GM19035 (cell line): ENCODE data around the gene DUOX1.
"Not testable (repeated sequence)": the region's sequence is repeated elsewhere in the genome, so short reads cannot be mapped to it uniquely, and the experiment has no call there.

Experiments used
- ATAC-seq: cut with Tn5 transposase; IDR thresholded peaks from one replicate; pipeline ENCODE4 v1.9.1; 2021; ENCODE audit not compliant: unreplicated experiment

Gene DUOX1

GRCh38 chr15:45120081-45120972 lies 9.5 kb upstream of the DUOX1 start:
- ATAC-seq: no peak

- no peak for ATAC-seq
These were observed 8.8 kb upstream of the DUOX1 start for GRCh38 chr15:45121020-45121419.

- no peak for ATAC-seq
These were observed 7.9 kb upstream of the DUOX1 start for GRCh38 chr15:45121706-45122417.

- ATAC-seq: no peak
These were observed 7.1 kb upstream of the DUOX1 start for GRCh38 chr15:45122719-45123118.

GRCh38 chr15:45123397-45123796 lies 6.4 kb upstream of the DUOX1 start:
- ATAC-seq: no peak

- ATAC-seq: no peak
These were observed 3.1 kb upstream of the DUOX1 start for GRCh38 chr15:45126535-45127158.

- ATAC-seq: no peak
These were observed 689 bp upstream of the DUOX1 start for GRCh38 chr15:45128971-45129639.

- no peak for ATAC-seq
These were observed 652 bp downstream of the DUOX1 start for GRCh38 chr15:45130291-45131000.

GRCh38 chr15:45131510-45131909 lies 1.7 kb downstream of the DUOX1 start:
- ATAC-seq: no peak

- no peak for ATAC-seq
These were observed 3.2 kb downstream of the DUOX1 start for GRCh38 chr15:45132844-45133560.

- no peak for ATAC-seq
These were observed 3.7 kb downstream of the DUOX1 start for GRCh38 chr15:45133561-45133920.

- no peak for ATAC-seq
These were observed 4.3 kb downstream of the DUOX1 start for GRCh38 chr15:45134046-45134445.

- no peak for ATAC-seq
These were observed 5.1 kb downstream of the DUOX1 start for GRCh38 chr15:45134682-45135604.

GRCh38 chr15:45135705-45136377 lies 6.0 kb downstream of the DUOX1 start:
- ATAC-seq: not testable (repeated sequence)

GRCh38 chr15:45136378-45136764 lies 6.6 kb downstream of the DUOX1 start:
- no peak for ATAC-seq

GRCh38 chr15:45137703-45138102 lies 7.9 kb downstream of the DUOX1 start:
- no peak for ATAC-seq

GRCh38 chr15:45138814-45139765 lies 9.3 kb downstream of the DUOX1 start:
- no peak for ATAC-seq
